ENCODE measurements around the gene MYO5B. TPM values are rescaled to one million over a fixed set of nuclear protein-coding genes. Genes with fewer than 3 reads are reported as not detected.

Gene MYO5B
- polyA plus RNA-seq, 1 experiment = 0.18 TPM

DNA sequence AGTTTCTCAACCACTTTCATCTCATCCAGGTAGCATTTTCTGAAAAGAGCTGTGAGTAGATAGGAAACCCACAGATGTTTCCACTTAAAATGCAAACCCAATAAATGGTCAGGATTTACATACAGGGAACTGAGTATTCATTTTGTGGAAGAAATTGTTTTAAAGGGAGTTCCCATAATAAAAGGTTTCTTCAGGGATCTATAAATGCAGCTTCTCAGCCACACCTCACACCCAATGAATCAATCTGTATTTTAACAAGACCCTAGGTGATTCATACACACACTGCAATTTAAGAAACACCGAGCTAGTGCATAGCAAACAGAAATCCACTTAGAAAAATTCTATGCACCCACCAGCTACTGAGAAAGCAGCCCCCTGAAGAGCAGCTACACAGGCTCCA is 241.6 kb downstream of the MYO5B start:
- no peaks in the 10 kb centered on the region for H3K36me3 ChIP-seq (ENCODE audit: control insufficient read depth, insufficient read depth, low read length)
- ChIA-PET POLR2A (no interaction called here), CTCF (no interaction called here)
- H3K27me3 ChIP-seq (ENCODE audit: control insufficient read depth, insufficient read depth, low read length) = peaks cover 3% of the 10 kb centered on the region; the same call in 1 of the 2 replicates
- DNase-seq (ENCODE audit: low read depth) = no peak
- TF ChIP-seq, protein P1, sequence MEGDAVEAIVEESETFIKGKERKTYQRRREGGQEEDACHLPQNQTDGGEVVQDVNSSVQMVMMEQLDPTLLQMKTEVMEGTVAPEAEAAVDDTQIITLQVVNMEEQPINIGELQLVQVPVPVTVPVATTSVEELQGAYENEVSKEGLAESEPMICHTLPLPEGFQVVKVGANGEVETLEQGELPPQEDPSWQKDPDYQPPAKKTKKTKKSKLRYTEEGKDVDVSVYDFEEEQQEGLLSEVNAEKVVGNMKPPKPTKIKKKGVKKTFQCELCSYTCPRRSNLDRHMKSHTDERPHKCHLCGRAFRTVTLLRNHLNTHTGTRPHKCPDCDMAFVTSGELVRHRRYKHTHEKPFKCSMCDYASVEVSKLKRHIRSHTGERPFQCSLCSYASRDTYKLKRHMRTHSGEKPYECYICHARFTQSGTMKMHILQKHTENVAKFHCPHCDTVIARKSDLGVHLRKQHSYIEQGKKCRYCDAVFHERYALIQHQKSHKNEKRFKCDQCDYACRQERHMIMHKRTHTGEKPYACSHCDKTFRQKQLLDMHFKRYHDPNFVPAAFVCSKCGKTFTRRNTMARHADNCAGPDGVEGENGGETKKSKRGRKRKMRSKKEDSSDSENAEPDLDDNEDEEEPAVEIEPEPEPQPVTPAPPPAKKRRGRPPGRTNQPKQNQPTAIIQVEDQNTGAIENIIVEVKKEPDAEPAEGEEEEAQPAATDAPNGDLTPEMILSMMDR (IDR thresholded peaks at IDR 0.05; ENCODE audit: insufficient read depth, low read depth, low read length) = no peak
- no peak overlapping the region for H3K4me3 ChIP-seq (ENCODE audit: low read depth, low read length)

GRCh38 chr18:49949951-49950395 is 245.0 kb downstream of the MYO5B start:
- Histone ChIP-seq H3K27me3 (ENCODE audit: control insufficient read depth, insufficient read depth, low read length) (peaks cover 3% of the 10 kb centered on the region; the same call in 1 of the 2 replicates), H3K4me3 (ENCODE audit: low read depth, low read length) (no peak overlapping the region), H3K36me3 (ENCODE audit: control insufficient read depth, insufficient read depth, low read length) (no peaks in the 10 kb centered on the region)
- CTCF ChIA-PET = no interaction called here
- DNase-seq (ENCODE audit: low read depth) = no peak
- POLR2A ChIA-PET = no interaction called here
- TF ChIP-seq, protein P1 (IDR thresholded peaks at IDR 0.05; ENCODE audit: insufficient read depth, low read depth, low read length) = no peak

GRCh38 chr18:49948975-49949374 is 246.0 kb downstream of the MYO5B start:
- POLR2A ChIA-PET = no interaction called here
- CTCF ChIA-PET = interaction anchor here (0.9 to 1.0 kb wide), 2 partner anchors 26 to 255 kb away, joined by 3 read pairs; no protein-coding TSS in a partner anchor
- TF ChIP-seq, protein P1 (IDR thresholded peaks at IDR 0.05; ENCODE audit: insufficient read depth, low read depth, low read length) = no peak
- no peak for DNase-seq (ENCODE audit: low read depth)
- Histone ChIP-seq H3K27me3 (ENCODE audit: control insufficient read depth, insufficient read depth, low read length) (peaks cover 2% of the 10 kb centered on the region; the same call in 1 of the 2 replicates), H3K36me3 (ENCODE audit: control insufficient read depth, insufficient read depth, low read length) (no peaks in the 10 kb centered on the region), H3K4me3 (ENCODE audit: low read depth, low read length) (no peak overlapping the region)

GRCh38 chr18:49944663-49945062 is 250.3 kb downstream of the MYO5B start:
- ChIA-PET POLR2A (no interaction called here), CTCF (interaction anchor here (1.3 to 1.9 kb wide), 5 partner anchors 9 to 412 kb away, joined by 4 to 7 read pairs (median 6); no protein-coding TSS in a partner anchor)
- Histone ChIP-seq H3K4me3 (ENCODE audit: low read depth, low read length) (no peak overlapping the region), H3K36me3 (ENCODE audit: control insufficient read depth, insufficient read depth, low read length) (no peaks in the 10 kb centered on the region), H3K27me3 (ENCODE audit: control insufficient read depth, insufficient read depth, low read length) (no peaks in the 10 kb centered on the region)
- TF ChIP-seq, protein P1 (IDR thresholded peaks at IDR 0.05; ENCODE audit: insufficient read depth, low read depth, low read length) = peak; percentile 42
- DNase-seq (ENCODE audit: low read depth) = no peak

GRCh38 chr18:49936821-49937220 is 258.1 kb downstream of the MYO5B start:
- TF ChIP-seq, protein P1 (IDR thresholded peaks at IDR 0.05; ENCODE audit: insufficient read depth, low read depth, low read length) = no peak
- H3K4me3 ChIP-seq (ENCODE audit: low read depth, low read length) = no peak overlapping the region
- ChIA-PET POLR2A (no interaction called here), CTCF (no interaction called here)
- no peak for DNase-seq (ENCODE audit: low read depth)
- H3K36me3 ChIP-seq (ENCODE audit: control insufficient read depth, insufficient read depth, low read length) = no peaks in the 10 kb centered on the region
- H3K27me3 ChIP-seq (ENCODE audit: control insufficient read depth, insufficient read depth, low read length) = no peaks in the 10 kb centered on the region
